COLO829 (cell line): ENCODE results near the gene RBBP8NL.

Source experiments
- DNase-seq: peaks from one replicate; pipeline ENCODE4 v3.0.0; 2012; ENCODE audit warnings: low spot score

RBBP8NL gene

DNA sequence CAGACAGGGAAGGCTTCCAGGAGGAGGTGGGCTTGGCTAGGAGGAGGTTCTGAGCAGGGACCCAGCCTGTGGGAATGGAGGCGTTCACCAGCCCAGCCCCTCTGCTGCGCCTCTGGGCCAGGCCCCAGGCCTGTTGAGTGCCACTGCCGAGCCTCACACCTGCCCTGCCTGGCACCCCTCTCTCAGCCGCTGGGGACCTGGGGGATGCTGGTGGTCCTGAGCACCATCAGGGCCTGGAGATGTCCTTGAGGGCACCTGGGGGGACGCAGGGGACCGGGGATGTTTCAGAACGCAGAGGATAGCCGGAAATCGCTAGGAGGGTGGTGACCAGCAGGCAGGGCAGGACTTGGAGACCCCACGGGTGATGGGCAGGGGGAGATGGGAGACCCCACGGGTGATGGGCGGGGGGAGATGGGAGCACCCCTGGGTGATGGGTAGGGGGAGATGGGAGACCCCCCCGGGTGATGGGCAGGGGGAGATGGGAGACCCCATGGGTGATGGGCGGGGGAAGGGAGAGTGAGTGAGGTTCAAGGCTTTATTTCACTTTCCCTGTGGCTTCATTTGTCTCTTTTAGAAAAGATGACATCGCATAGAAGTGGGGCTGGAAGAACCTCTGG lies 35.7 kb upstream of the RBBP8NL start:
- no peak for DNase-seq

DNA sequence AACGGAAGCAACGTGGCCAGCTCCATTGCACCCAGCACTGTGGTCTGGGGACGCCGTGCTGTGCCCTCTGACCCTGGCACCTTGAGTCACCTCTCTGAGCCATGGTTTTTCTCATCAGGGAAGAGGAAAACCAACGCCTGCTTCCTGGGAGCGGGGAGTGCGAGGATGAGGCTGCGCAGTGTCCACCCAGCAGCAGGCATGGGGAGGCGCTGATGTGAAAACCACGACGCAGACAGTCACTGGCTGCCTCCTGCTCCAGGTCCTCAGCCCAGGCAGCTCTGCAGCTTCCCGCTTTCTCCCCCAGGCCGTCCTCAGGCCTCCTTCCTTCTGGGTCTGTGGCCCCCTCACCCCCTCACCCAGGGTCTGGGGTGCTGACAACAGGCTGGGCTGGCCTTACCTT lies 34.5 kb upstream of the RBBP8NL start:
- DNase-seq, result no peak

DNA sequence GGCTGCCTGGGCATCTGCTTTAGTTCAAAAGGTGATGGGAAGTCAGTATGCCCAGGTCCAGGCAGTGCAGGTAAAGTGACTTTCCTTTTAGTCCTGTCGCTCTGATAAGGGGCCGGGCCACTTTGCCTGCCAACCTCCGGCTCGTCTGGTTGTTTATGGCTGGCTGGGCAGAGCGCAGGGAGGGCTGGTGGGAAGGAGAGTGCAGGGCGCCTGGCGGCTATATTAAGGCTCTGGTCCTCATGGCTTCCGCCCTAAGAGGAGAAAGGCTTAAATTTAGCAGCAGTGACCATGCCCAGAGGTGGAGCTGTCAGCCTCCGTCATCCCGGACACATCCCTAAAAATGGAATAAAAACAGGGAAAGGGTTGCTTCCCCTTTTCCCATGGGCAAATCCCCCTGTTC lies 33.8 kb upstream of the RBBP8NL start:
- no peak for DNase-seq

DNA sequence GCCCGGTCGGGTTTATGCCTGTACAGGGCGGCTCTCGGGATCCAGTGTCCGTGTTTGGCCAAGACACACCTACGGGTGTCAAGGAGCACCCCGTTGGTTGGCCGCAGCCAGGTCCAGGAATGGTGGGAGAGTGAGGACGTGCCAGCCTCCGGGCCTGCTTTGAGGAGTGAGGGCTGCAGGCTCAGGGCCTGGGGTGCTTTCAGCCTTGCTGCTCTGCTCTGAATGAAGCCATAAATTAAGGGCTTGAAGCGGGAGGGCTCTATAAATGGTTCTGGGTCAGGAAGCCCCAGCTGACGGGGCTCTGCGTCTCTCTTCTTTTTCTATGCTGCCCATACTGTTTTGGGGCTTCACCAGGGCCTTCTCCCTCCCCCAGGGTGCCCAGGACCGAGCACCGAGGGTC lies 33.3 kb upstream of the RBBP8NL start:
- no peak for DNase-seq

DNA sequence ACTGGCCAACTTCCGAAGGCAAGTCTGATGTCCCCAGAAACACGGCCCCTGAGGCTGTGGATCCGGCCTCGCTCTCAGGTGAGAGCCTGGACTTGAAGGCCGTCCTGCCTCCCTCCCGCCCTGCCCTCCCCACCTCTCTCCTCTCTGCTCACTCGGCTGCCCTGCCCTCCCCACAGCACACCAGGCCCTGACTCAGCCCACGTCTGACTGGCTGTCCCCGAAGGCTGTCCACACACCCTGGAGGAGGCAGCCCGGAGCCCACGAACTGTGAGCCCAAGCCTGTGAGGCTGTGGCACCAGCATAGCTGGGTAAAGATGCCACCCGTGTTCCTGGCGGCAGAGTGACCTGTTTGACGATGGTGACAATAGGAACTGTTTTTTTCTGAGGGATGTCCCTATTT lies 32.1 kb upstream of the RBBP8NL start:
- DNase-seq, result no peak

DNA sequence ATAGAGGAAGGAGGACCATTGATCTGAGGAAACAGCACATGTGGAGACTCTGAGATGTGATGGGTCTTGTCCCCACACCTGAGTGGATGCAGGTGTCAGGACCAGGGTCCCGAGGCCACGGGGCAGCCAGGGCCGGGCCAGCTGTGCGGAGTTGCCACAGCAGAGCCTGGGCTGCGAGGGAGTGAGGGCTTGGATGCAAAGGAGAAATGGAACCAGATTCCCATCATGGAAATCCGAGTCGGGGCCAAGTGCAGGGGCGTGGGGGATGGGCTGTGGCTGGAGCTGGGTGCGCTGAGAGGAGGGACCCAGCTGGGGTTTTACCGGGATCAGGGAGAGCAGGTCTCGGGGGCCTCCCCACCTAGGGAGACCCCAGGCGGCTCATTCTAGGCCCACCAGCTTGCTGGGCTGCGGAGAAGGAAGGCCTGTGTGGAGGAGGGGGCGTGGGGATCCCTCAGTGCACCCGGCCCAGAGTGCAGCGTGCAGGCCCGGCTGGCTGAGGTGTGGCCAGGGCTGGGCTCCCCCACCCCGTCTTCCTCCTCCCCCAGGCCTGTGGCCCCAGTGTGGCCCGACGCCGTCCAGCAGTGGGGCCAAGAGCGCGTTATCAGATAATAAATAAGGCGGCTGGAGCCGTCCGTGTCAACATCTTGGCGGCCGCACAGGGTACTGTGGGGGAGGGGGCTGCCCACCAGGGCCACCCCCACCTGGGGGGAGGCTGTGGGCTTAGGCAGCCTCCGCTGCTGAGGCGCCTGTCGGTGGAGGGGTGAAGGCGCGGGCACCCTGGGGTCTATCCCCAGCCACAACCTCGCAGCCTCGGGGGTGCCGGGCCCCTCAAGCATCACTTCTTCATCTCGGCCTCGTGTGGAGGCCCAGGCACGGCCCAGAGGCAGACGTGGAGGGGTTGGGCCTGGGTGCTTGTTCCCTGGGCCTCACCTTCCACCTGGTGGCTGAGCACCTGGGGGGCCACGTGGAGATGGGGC lies 31.2 kb upstream of the RBBP8NL start:
- DNase-seq, result no peak

DNA sequence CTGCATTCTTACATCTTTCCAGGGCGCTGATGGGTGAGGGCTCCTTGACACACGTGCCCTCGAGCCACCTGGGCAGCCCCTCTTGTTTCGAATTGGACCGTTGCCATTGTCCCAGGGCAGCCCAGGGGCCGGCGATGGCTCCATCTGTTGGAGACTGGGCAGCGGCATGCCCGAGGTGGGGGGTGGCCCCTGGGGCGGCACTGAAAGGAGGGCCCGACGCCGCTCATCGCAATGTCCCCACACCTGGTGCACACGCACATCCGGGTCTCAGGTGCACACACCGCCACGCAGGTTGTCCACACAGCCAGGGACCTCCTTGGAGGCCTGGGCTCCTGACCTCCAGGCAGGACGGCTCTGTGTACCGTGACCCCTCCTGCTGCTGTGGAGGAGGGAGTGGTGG lies 30.5 kb upstream of the RBBP8NL start:
- no peak for DNase-seq

DNA sequence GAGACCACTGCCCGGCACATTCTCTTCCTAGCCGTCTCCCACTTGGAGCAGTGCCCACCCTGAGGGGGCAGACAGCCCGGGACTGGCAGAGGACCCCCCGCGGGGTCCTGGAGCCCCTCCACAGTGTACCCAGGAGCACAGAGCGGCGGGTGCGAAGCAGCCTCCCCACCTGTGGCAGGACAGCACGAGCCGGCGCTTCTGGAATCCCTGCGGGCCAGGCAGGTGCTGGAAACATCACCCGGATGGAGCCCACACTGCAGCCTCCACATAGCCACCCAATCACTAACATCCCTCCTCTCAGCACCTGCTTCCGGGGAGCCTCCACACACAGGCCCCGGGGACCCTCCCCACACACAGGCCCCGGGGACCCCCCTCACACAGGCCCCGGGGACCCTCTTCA lies 29.8 kb upstream of the RBBP8NL start:
- no peak for DNase-seq

DNA sequence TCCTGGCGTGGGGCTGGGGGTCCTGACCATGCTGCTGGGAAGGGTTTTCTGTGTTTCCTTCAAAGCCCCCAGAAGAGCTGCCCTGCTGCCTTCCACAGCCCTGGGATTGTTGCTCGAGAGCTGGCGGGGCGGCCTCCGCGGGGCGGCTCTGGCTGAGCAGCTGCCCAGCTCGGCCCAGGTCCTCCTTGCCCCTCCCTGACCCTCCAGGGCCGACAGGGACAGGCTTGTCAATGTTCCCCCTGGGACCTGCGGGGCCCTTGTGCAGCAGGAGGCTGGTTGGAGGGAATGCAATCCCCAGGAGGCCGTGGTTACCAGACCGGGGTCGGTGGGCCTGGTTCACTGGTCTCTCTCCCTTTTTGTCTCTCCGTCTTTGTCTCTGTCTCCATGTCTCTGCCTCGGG lies 28.6 kb upstream of the RBBP8NL start:
- no peak for DNase-seq

DNA sequence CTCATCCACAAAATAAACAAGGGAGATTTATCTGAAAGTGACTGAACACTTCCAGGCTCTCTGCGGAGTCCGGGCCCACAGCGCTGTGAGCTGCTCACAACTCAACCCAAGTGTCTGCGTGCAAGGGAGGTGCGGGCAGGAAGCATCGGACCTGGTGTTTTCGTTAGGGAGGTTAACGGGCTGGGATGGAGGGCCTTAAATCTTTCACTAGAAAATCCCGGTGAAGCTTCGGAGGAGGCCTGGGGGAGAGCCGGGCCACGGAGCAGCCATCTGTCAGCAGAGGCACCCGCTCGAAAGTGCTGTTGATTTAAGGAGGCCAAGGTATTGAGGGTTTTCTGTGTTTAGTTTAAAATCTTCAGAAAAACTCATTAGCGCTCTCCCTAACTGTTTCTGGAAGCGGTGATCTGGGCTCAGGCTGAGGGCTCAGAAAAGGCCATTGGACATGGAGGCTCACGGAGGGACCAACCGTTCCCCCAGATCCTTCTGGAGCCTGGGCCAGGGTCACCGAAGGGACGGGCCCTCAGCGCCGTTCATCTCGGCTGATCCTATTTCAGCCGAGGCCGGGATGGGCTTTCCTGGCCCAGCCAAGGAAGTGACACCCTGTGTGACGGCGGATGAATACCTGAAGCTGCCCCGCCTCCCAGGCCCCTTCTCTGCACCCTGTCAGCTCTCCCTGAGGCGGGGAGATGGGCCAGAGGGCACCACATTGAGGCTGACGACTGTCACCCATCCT lies 27.7 kb upstream of the RBBP8NL start:
- no peak for DNase-seq

DNA sequence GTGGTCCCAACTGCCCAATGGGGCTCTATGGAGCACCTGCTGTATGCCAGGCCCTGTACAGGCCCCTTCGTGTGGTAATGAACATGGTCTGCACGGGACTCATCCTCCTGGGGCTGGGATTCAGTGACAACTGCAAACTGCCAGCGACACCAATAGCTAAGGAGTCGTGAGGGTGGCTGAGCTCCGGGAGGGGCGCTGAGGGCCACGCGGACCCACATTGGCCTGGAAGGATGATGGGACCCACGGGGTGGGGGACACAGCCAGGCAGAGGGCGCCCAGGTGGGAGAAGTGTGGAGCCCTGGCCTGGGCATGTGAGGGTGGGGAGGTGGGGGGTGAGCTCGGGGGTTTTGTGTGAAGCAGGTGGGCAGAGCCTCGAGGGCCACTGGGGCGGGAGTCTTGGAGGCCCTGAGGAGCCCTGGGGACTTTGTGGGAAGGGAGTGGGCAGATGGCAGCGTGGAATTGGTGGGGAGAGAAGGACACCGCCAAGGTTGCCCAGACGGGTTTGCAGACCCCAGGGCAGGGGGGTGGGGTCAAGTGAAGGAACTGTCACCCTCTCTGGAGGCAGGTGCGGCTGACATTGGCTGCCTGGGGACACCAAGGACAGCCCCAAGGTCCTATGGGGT lies 26.0 kb upstream of the RBBP8NL start:
- DNase-seq, result no peak

DNA sequence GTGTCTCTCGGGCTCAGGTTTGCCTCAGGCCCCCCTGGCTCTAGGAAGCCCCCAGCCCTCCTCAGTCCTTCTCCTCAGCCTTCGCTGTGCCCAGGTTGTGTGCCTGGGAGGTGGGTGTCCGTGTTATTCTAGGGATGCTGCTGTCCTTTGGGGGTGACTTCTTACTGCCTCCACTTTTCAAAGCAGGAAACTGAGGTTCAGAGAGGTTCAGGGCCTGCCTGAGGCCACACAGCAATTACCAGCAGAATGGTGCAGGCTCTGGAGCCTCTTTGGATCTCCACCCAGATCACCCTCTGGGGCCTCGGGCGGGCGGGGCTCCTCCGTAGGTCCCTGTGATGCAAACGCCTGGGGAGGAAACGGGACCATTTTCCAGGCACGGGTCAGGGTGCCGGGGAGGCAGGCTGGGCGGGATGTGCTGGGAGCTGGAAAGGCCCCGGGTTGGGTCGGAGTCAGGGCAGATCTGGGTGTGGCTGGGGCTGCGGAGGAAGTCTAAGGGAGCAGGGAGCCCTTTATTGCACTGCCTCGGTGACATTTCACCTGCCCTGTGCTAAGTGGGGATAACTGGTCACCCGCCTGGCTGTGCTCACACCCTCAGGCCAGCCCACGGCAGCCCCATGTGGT lies 25.2 kb upstream of the RBBP8NL start:
- DNase-seq, result no peak

DNA sequence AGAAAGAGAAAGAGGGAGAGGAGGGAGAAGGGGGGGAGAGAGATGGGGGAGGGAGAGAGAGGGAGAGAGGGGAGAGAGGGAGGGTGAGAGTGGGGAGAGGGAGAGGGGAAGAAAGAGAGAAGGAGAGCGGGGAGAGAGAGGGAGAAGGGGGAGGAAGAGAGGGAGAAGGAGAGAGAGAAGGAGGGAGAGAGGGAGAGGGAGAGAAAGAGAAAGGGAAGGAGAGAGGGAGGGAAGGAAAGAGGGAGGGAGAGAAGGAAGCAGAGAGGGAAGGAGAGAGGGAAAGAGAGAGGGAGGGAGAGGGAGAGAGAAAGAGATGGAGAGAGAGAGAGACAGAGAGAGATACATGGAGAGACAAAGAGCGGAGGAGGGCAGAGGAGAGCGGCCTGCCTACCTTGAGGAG lies 24.6 kb upstream of the RBBP8NL start:
- no peak for DNase-seq

DNA sequence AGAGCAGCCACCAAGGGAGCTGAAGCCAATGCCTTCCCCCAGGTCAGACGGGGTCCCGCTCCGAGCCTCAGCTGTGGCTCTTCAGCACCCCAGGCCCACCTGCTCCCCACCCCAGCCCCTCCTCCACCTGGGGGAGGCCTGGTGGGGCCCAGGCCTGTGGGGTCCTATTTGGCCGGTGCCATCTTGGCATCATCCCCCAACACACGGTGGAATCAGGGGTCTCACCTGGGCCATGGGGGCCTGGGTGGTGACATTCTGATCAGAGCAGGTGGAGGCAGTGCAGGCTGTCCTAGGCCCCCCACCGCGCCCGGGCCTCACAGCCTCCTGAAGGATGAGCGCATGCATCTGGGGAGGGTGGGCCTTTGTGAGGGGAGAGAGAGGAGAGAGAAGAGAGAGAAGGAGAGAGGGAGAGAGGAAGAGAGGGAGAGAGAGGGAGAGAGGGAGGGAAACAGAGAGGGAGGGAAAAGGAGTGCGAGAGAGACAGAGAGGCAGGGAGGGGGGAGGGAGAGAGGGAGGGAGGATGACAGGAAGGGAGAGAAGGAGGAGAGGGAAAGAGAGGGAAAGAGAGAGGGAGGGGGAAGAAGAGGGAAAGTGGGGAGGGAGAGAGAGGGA lies 23.9 kb upstream of the RBBP8NL start:
- DNase-seq, result no peak

DNA sequence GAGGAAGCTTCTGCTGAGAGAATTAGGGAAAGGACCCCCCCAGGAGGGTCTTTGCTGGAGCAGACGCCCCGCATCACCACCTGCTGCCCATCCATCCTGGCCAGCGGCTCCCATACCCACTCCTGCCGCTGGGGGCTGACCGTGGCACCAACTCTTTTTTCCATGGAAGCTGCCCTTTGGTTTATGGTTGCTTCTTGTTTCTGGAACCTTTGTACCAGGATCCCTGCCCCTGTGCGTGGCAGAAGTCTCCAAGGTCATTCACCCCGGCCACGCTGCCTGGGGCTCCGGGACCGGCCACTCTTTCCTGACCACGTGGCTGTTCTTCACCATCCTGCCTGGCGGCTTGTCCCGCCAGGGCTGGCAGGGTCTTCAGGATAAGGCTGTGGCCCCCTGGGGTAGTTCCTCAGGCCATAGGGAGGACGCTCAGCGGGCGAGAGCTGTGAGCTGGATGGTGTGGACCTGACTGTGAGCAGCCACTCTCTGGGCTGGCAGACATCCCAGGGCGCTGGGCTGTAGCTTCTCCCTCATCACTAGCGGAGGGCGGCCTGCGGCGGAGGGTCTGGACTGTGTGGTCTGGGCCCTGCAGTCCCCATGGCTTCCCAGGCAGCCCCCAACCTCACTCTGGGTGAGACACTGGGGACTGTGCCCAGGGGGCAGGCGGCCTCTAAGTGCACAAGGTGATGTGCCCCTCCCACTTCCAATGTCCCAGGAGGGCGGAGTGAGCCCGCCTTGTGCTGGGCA lies 22.8 kb upstream of the RBBP8NL start:
- DNase-seq, result no peak

DNA sequence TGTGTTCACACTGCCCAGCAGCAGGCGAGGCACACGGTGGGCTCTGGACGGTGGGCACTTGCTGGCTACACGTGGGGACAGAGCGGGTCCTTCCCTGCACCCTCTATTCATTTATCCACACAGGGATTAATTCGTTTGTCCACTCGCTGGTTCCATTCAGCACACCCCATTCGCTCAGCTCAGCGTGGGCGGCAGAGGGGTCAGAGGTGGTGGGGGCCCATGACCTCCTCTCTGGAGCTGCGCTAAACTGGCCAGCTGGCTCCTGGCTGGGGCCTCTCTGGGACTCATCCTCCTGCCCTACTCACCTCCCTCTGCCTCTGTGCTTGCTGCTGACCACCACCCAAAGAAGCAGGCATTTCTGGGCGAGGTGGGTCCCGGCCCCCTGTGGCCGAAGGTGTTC lies 21.4 kb upstream of the RBBP8NL start:
- DNase-seq, result no peak

DNA sequence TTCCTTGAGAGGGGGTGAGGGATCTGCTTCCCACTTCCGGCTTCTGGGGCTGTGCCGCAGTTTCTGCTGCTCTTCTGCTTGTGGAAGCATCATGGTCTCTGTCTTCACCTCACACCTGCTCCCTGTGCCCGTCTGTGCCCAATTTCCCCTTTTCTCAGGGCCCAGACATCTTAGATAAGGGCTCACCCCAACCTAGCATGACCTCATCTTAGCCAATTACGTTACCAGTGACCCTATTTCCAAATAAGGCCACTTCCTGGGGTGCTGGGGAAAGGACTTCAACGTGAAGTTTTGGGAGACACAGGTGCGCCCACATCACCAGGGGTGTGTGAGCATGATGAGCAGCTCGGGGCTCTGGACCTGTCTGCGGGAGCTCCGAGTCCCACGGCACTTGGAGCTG lies 20.7 kb upstream of the RBBP8NL start:
- no peak for DNase-seq

DNA sequence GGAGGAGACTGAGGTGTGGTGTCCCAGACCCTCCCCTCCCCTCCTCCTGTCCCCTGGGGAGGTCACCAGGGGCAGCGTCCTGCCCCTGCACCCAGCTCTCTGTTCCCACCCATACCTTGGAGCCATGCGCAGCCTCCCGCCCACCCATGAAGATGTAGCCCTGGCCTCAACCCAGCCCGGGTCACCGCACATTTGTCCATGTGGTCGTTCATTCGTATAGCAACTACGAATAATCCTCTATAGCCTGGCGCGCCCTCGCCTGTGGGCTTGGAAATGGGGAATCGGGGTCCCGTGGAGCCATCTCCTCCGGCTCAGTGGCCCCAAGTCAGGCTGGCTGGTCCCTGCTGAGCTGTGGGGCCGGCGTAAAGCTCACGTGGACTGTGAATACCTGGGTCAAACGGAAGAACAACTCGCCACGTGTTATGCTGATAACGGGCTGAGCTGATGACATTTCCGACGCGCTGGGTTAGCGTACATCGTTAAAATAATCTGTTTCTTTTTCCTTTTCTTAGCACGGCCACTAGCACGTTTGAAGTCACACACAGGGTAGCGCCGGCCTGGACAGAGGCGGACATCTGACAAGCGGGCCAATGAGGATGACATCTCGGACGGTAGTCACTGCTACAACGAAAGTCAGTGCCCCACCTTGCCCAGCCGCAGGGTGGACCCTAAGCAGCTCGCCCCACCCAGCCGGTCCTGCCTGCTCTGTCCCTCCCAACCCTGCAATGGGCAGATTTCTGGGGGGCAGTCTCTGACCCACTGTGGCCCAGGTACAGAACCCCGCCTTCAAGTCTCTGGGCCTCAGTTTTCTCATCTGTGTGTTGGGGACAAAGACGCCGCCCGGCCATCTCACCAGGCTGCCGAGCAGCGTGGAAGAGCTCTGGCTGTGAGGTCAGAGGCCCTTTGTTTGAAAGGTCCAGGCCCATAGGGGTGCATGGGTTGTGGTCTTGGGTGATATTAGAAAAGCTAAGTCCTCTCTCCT lies 19.8 kb upstream of the RBBP8NL start:
- DNase-seq, result no peak

DNA sequence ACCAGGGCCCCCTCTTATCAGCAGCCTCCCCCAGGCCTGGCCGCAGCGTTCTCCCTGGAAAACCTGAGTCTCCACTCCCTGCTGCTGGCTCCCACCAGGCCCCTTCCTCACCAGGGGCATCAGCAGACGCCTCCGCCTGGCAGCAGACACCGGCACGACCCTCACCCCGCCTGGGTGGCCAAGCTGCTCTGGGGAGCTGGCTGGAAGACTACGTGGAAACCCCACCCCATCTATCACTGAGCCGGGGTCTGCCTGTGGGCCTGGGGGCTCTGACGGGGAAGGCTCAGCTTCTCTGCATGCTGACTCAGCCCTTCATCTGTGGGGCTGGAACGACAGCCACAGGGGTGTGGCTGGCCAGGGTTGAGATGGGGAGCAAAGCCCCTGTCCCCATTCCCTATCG lies 19.1 kb upstream of the RBBP8NL start:
- no peak for DNase-seq
